K562 (cell line): ENCODE data around the gene PCGF6. TPM values are rescaled to one million over a fixed set of nuclear protein-coding genes. Genes with fewer than 3 reads are reported as not detected.

Experiments
- AFF1 ChIP-seq, 2 experiments: fragments of 450-650 bp; IDR thresholded peaks; 2 replicates each; pipeline ENCODE4 v1.6.1; 2018; ENCODE audit warnings: mild to moderate bottlenecking in 2 of 2, low read depth in 1 of 2; ENCODE audit not compliant: partially characterized antibody in 2 of 2
- ARID3B ChIP-seq: fragments of 250-450 bp; sonication (Bioruptor Pico); IDR thresholded peaks from 2 replicates; pipeline ENCODE4 v1.4.0; 2020; ENCODE audit warnings: borderline replicate concordance
- BCOR ChIP-seq: fragments of 450-650 bp; IDR thresholded peaks from 2 replicates; pipeline ENCODE4 v1.6.1; 2016
- CBX2 ChIP-seq: fragments of 200-600 bp; sonication (generic); IDR thresholded peaks from one replicate; pipeline ENCODE4 v1.6.1; 2012; ENCODE audit warnings: mild to moderate bottlenecking, low read length, inconsistent platforms; ENCODE audit not compliant: insufficient read depth, poor library complexity, severe bottlenecking
- CTCFL ChIP-seq: IDR thresholded peaks from 2 replicates; pipeline ENCODE4 v1.6.1; 2011; ENCODE audit warnings: borderline replicate concordance, low read depth, mild to moderate bottlenecking, moderate library complexity, low read length; ENCODE audit not compliant: insufficient read depth, poor library complexity, severe bottlenecking
- DLX4 ChIP-seq: fragments of 250-450 bp; sonication (Bioruptor Pico); IDR thresholded peaks from 2 replicates; pipeline ENCODE4 v1.6.1; 2021; ENCODE audit warnings: mild to moderate bottlenecking
- DMBX1 ChIP-seq: fragments of 250-450 bp; sonication (Bioruptor Pico); IDR thresholded peaks from 2 replicates; pipeline ENCODE4 v1.8.0; 2022; ENCODE audit warnings: inconsistent platforms, mild to moderate bottlenecking, moderate library complexity, borderline replicate concordance
- E2F3 ChIP-seq: fragments of 250-450 bp; sonication (Bioruptor Pico); IDR thresholded peaks from 2 replicates; pipeline ENCODE4 v1.4.0; 2020; ENCODE audit warnings: mild to moderate bottlenecking
- KDM2B ChIP-seq: fragments of 250-450 bp; sonication (Bioruptor Pico); IDR thresholded peaks from 2 replicates; pipeline ENCODE4 v1.8.0; 2021; ENCODE audit warnings: mild to moderate bottlenecking, moderate library complexity
- MYBL2 ChIP-seq, 2 experiments: fragments of 450-650 bp in 1 of 2; sonication (generic) in 1 of 2; formaldehyde crosslinking in 1 of 2; IDR thresholded peaks; 2 replicates each; pipeline versions ENCODE4 v1.6.1 to v1.8.1; 2017 to 2022; ENCODE audit warnings: borderline replicate concordance in 1 of 2, inconsistent platforms in 1 of 2, low read depth in 1 of 2, mild to moderate bottlenecking in 1 of 2, missing genetic modification reagents in 1 of 2, moderate library complexity in 1 of 2
- RBM34 ChIP-seq: fragments of 200-400 bp; formaldehyde crosslinking; IDR thresholded peaks from 2 replicates; pipeline ENCODE4 v1.6.1; 2018; ENCODE audit warnings: low read length, borderline replicate concordance; ENCODE audit not compliant: insufficient read depth
- SREBF2 ChIP-seq: sonication (generic); formaldehyde crosslinking; IDR thresholded peaks from 2 replicates; pipeline ENCODE4 v1.4.0; 2020; ENCODE audit warnings: mild to moderate bottlenecking, missing genetic modification reagents
- TCF15 ChIP-seq: fragments of 250-450 bp; sonication (Bioruptor Pico); IDR thresholded peaks from 2 replicates; pipeline ENCODE4 v1.8.0; 2022; ENCODE audit warnings: moderate library complexity, mild to moderate bottlenecking, inconsistent platforms
- ZBTB5 ChIP-seq: fragments of 450-650 bp; IDR thresholded peaks from 2 replicates; pipeline ENCODE4 v1.6.1; 2017; ENCODE audit warnings: antibody characterized with exemption
- ZNF217 ChIP-seq: sonication (generic); formaldehyde crosslinking; IDR thresholded peaks from 2 replicates; pipeline ENCODE4 v1.8.0; 2022; ENCODE audit warnings: mild to moderate bottlenecking, missing genetic modification reagents
- polyA plus RNA-seq, 8 experiments: library from polyadenylated mRNA; depleted of rRNA in 4 of 8; stranded (reverse) in 5 of 8; unstranded in 3 of 8; fragments of >200 nt; fragmentation: Nextera tagmentation in 2 of 8; fragmentation: Illumina TruSeq in 1 of 8; extraction: Ambion mirVana in 2 of 8; extraction: Trizol in 1 of 8; gene quantifications; 2 replicates each; pipeline versions ENCODE4 v1.2.1 to v1.2.3, GENCODE V29; 2011 to 2014; ENCODE audit warnings: inconsistent platforms in 1 of 8, missing spikeins in 1 of 8
- total RNA-seq, 7 experiments: library from RNA; depleted of rRNA in 6 of 7; stranded (reverse); fragments of >200 nt in 6 of 7; fragmentation: Illumina TruSeq in 2 of 7; extraction: Trizol in 2 of 7; gene quantifications; 2 replicates each; pipeline versions ENCODE4 v1.2.1 to v1.2.3, GENCODE V29; 2011 to 2021; ENCODE audit warnings: low replicate concordance in 1 of 7

The PCGF6 gene
- total and polyA plus RNA-seq, 9 of the 15 experiments (the other 6 are each of a cell fraction or from before 2014, with no cell fraction given), result 8.4 to 24.6 (median 20.6) TPM

- TF ChIP-seq ZBTB5 (no peak), E2F3 (CRISPR knock-in tag) (no peak), SREBF2 (CRISPR knock-in tag) (no peak), AFF1 (IDR thresholded peaks at IDR 0.05; ENCODE audit: low read depth in 1 of 2, partially characterized antibody in 2 of 2) (no peak), CTCFL (no peak), RBM34 (no peak), TCF15 (CRISPR knock-in tag) (no peak), DMBX1 (no peak), MYBL2 (IDR thresholded peaks at IDR 0.05; ENCODE audit: low read depth) (no peak), MYBL2 (CRISPR knock-in tag; IDR thresholded peaks at IDR 0.05; ENCODE audit: borderline replicate concordance) (no peak), DLX4 (CRISPR knock-in tag) (no peak), CBX2 (no peak), BCOR (no peak), ZNF217 (CRISPR knock-in tag) (no peak), ARID3B (CRISPR knock-in tag) (no peak), KDM2B (CRISPR knock-in tag) (no peak)
These were observed 45.3 kb upstream of the PCGF6 start, which contains the start of the genes ATP5MK and PDCD11 (continued) for GRCh38 chr10:103396067-103396788.
